GM21526 (cell line): ENCODE measurements around the gene DNAH7.

Source experiments
- ATAC-seq: cut with Tn5 transposase; IDR thresholded peaks from one replicate; pipeline ENCODE4 v1.9.1; 2021; ENCODE audit warnings: moderate library complexity; ENCODE audit not compliant: unreplicated experiment, low FRiP score

DNAH7 gene

GRCh38 chr2:195818526-195818925 is 250.1 kb downstream of the DNAH7 start:
- ATAC-seq, result no peak

GRCh38 chr2:195818106-195818505 is 250.5 kb downstream of the DNAH7 start:
- no peak for ATAC-seq

- ATAC-seq, result no peak
Measured at GRCh38 chr2:195815083-195815482, 253.6 kb downstream of the DNAH7 start.

- no peak for ATAC-seq
Measured at GRCh38 chr2:195813421-195813820, 255.2 kb downstream of the DNAH7 start.

- no peak for ATAC-seq
Measured at GRCh38 chr2:195810340-195811098, 258.1 kb downstream of the DNAH7 start.

- no peak for ATAC-seq
Measured at GRCh38 chr2:195808189-195808588, 260.4 kb downstream of the DNAH7 start.

- ATAC-seq, result no peak
Measured at GRCh38 chr2:195805283-195805976, 263.2 kb downstream of the DNAH7 start.

- no peak for ATAC-seq
Measured at GRCh38 chr2:195795879-195796278, 272.8 kb downstream of the DNAH7 start.

- ATAC-seq, result no peak
Measured at GRCh38 chr2:195793881-195794280, 274.8 kb downstream of the DNAH7 start.

- ATAC-seq, result no peak
Measured at GRCh38 chr2:195782156-195782555, 286.5 kb downstream of the DNAH7 start.

- ATAC-seq, result no peak
Measured at GRCh38 chr2:195779491-195779890, 289.1 kb downstream of the DNAH7 start.

- no peak for ATAC-seq
Measured at GRCh38 chr2:195769975-195770374, 298.7 kb downstream of the DNAH7 start.

- no peak for ATAC-seq
Measured at GRCh38 chr2:195768431-195768830, 300.2 kb downstream of the DNAH7 start.

GRCh38 chr2:195766691-195767090 is 301.9 kb downstream of the DNAH7 start:
- no peak for ATAC-seq

- no peak for ATAC-seq
Measured at GRCh38 chr2:195763866-195764265, 304.8 kb downstream of the DNAH7 start.

- no peak for ATAC-seq
Measured at GRCh38 chr2:195759877-195760276, 308.8 kb downstream of the DNAH7 start.

- ATAC-seq, result no peak
Measured at GRCh38 chr2:195758846-195759245, 309.8 kb downstream of the DNAH7 start.

- ATAC-seq, result no peak
Measured at GRCh38 chr2:195756218-195756942, 312.3 kb downstream of the DNAH7 start.

- ATAC-seq, result no peak
Measured at GRCh38 chr2:195741191-195741590, 327.4 kb downstream of the DNAH7 start.

GRCh38 chr2:195737511-195738325 is 330.9 kb downstream of the DNAH7 start:
- no peak for ATAC-seq

- ATAC-seq, result no peak
Measured at GRCh38 chr2:195735347-195735746, 333.3 kb downstream of the DNAH7 start.
